ENCODE data around the gene BACH2.

DNA sequence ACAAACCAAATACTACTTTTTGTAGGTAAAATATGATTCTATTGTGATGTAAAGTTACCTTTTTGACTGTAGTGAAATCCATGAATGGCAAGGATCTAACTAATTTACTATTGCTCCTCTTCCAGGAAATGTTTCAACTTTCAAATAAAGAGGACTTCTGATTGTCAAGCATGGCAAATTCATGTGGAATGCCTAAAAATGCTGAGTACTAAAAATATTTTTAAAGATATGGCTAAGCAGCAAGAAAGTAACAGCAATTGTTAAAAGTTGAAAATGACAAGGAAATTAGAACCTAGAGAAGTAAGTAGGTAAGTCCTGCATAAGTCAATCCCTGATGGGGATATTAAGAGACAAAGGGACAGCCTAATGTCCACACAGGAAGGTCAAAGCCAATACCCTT, 126.0 kb downstream of the BACH2 start:
- TF ChIP-seq POLR2A (IDR thresholded peaks at IDR 0.05): no peak
- TF ChIP-seq POLR2AphosphoS5 (IDR thresholded peaks at IDR 0.05): no peak
- TF ChIP-seq, protein P1, sequence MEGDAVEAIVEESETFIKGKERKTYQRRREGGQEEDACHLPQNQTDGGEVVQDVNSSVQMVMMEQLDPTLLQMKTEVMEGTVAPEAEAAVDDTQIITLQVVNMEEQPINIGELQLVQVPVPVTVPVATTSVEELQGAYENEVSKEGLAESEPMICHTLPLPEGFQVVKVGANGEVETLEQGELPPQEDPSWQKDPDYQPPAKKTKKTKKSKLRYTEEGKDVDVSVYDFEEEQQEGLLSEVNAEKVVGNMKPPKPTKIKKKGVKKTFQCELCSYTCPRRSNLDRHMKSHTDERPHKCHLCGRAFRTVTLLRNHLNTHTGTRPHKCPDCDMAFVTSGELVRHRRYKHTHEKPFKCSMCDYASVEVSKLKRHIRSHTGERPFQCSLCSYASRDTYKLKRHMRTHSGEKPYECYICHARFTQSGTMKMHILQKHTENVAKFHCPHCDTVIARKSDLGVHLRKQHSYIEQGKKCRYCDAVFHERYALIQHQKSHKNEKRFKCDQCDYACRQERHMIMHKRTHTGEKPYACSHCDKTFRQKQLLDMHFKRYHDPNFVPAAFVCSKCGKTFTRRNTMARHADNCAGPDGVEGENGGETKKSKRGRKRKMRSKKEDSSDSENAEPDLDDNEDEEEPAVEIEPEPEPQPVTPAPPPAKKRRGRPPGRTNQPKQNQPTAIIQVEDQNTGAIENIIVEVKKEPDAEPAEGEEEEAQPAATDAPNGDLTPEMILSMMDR (IDR thresholded peaks at IDR 0.05): no peak

Measured in upper lobe of left lung (tissue), 4 donors.